IPS-20b (cell line): ENCODE data around the gene IRAG1.

ENCODE experiments used
- H3K27ac ChIP-seq: one replicate; pipeline ENCODE4 v1.5.1; 2013; ENCODE audit warnings: low read length
- H3K27me3 ChIP-seq: 2 replicates; pipeline ENCODE4 v1.6.1; 2013; ENCODE audit warnings: mild to moderate bottlenecking, low read length, inconsistent platforms; ENCODE audit not compliant: insufficient read depth
- H3K36me3 ChIP-seq: 2 replicates; pipeline ENCODE4 v1.6.1; 2013; ENCODE audit warnings: low read depth, mild to moderate bottlenecking, inconsistent platforms, low read length, moderate library complexity; ENCODE audit not compliant: insufficient read depth
- H3K4me1 ChIP-seq: 2 replicates; pipeline ENCODE4 v1.6.1; 2013; ENCODE audit warnings: mild to moderate bottlenecking, control low read depth, inconsistent platforms, low read length, moderate library complexity; ENCODE audit not compliant: insufficient read depth
- H3K4me3 ChIP-seq: 2 replicates; pipeline ENCODE4 v1.5.1; 2013; ENCODE audit warnings: mild to moderate bottlenecking, low read length, inconsistent platforms
- H3K9ac ChIP-seq: 2 replicates; pipeline ENCODE4 v1.6.1; 2013; ENCODE audit warnings: low read depth, mild to moderate bottlenecking, inconsistent platforms, low read length, moderate library complexity
- H3K9me3 ChIP-seq: 2 replicates; pipeline ENCODE4 v1.6.1; 2013; ENCODE audit warnings: mild to moderate bottlenecking, low read depth, low read length, inconsistent platforms; ENCODE audit not compliant: insufficient read depth

The IRAG1 gene, protein sequence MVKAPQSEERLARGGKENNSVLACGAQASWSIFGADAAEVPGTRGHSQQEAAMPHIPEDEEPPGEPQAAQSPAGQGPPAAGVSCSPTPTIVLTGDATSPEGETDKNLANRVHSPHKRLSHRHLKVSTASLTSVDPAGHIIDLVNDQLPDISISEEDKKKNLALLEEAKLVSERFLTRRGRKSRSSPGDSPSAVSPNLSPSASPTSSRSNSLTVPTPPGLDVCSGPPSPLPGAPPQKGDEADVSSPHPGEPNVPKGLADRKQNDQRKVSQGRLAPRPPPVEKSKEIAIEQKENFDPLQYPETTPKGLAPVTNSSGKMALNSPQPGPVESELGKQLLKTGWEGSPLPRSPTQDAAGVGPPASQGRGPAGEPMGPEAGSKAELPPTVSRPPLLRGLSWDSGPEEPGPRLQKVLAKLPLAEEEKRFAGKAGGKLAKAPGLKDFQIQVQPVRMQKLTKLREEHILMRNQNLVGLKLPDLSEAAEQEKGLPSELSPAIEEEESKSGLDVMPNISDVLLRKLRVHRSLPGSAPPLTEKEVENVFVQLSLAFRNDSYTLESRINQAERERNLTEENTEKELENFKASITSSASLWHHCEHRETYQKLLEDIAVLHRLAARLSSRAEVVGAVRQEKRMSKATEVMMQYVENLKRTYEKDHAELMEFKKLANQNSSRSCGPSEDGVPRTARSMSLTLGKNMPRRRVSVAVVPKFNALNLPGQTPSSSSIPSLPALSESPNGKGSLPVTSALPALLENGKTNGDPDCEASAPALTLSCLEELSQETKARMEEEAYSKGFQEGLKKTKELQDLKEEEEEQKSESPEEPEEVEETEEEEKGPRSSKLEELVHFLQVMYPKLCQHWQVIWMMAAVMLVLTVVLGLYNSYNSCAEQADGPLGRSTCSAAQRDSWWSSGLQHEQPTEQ

DNA sequence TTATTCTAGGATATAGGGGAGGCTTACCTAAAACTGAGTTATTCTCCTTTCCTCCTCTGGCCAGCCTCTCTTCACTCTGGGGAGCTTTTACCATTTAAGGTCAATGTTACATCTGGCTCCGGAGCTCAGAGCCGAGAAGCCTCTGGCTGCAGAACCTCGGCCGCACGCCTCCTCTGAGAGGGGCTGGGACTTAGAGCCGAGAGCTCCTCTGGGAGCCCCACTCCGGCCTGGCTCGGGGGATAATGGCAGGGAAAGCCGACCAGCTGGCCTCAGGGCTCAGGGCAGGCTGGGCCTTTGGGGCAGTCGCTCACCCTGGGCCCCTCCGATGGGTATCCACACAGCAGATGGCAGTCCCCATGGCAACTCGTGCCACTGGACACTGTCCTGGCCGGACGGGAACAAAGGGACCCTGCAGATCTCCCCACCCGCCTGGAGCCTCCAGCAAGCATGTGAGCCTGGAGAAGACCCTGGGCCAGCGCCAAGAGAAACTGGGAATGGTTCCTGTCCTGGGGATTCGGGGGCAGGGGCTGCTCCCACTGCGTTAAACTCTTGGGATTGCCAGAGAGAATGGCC, at the start of gene IRAG1:
Gene IRAG1 (minus strand): TSS at position 247 of the 573 bp plus-strand sequence. CDS start 153 bp downstream, at position 94.
- no peaks in the 10 kb centered on the region for H3K27me3 ChIP-seq
- H3K27ac ChIP-seq, result no peak within 1 kb of the TSS
- no peaks in the 10 kb centered on the region; the same call in 1 of the 2 replicates for H3K4me1 ChIP-seq
- no peak within 1 kb of the TSS for H3K4me3 ChIP-seq
- peak within 1 kb of the TSS; percentile 49; the same call in 1 of the 2 replicates for H3K9ac ChIP-seq
- no peaks in the 10 kb centered on the region for H3K36me3 ChIP-seq
- no peaks in the 10 kb centered on the region for H3K9me3 ChIP-seq

DNA sequence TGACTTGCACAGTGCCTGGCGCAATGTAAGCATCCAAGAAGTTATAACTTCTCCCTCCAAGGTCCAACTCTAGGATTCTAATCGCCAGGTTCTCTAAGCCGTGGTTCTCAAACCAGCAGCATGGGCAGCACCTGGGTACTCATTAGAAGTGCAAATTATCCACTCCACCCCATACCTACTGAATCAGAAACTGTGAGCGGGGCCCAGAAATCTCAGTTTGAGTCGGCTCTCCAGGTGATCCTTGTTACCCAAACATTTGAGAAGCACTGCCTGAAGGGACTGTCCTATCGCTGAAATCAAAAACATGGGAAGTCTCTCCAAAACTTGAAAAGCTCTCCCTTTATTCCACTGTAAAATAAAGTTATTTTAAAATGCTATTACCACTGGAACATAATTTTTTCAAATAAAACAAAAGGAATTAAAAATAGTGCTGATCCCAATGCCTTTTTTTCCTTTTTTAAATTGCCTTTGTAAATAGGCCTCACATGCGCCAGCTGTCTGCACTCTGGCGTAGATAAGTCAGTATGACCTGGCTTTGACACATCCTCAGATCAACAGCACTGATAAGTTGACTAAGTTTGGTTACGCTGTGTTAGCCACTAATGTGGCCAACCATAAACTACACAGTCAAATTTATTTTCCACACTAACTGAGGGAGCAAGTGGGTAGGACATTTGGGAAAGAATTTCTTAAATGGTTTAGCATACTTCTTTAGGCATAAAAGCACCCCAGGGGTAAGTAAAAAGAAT, 49.1 kb upstream of the IRAG1 start:
- Histone ChIP-seq H3K27ac (no peak overlapping the region), H3K4me3 (no peak overlapping the region)

GRCh38 chr11:10735481-10736475, 42.2 kb upstream of the IRAG1 start:
- no peaks in the 10 kb centered on the region for H3K36me3 ChIP-seq
- peaks cover 5% of the 10 kb centered on the region; the same call in 1 of the 2 replicates for H3K4me1 ChIP-seq
- peak overlapping the region; percentile 56; the same call in 1 of the 2 replicates for H3K9ac ChIP-seq
- H3K9me3 ChIP-seq, result no peaks in the 10 kb centered on the region
- no peak overlapping the region for H3K27ac ChIP-seq
- H3K27me3 ChIP-seq, result no peaks in the 10 kb centered on the region
- peak overlapping the region; percentile 57; the same call in 1 of the 2 replicates for H3K4me3 ChIP-seq

More for the DNA sequence above, 49.1 kb upstream of the IRAG1 start:
- Histone ChIP-seq H3K36me3 (no peaks in the 10 kb centered on the region), H3K4me1 (no peaks in the 10 kb centered on the region; the same call in 1 of the 2 replicates), H3K9me3 (no peaks in the 10 kb centered on the region), H3K27me3 (no peaks in the 10 kb centered on the region), H3K9ac (no peak overlapping the region)

- Histone ChIP-seq H3K4me3 (no peak overlapping the region), H3K9me3 (no peaks in the 10 kb centered on the region), H3K27ac (no peak overlapping the region), H3K4me1 (peaks cover 8% of the 10 kb centered on the region; the same call in 1 of the 2 replicates), H3K36me3 (no peaks in the 10 kb centered on the region), H3K27me3 (no peaks in the 10 kb centered on the region), H3K9ac (no peak overlapping the region)
These were observed 37.6 kb upstream of the IRAG1 start for GRCh38 chr11:10731064-10731680.

GRCh38 chr11:10730151-10730550, 36.6 kb upstream of the IRAG1 start:
- H3K36me3 ChIP-seq, result no peaks in the 10 kb centered on the region
- no peaks in the 10 kb centered on the region for H3K9me3 ChIP-seq
- no peak overlapping the region for H3K27ac ChIP-seq
- peaks cover 4% of the 10 kb centered on the region; the same call in 1 of the 2 replicates for H3K4me1 ChIP-seq
- no peak overlapping the region for H3K4me3 ChIP-seq
- no peak overlapping the region for H3K9ac ChIP-seq
- no peaks in the 10 kb centered on the region for H3K27me3 ChIP-seq

DNA sequence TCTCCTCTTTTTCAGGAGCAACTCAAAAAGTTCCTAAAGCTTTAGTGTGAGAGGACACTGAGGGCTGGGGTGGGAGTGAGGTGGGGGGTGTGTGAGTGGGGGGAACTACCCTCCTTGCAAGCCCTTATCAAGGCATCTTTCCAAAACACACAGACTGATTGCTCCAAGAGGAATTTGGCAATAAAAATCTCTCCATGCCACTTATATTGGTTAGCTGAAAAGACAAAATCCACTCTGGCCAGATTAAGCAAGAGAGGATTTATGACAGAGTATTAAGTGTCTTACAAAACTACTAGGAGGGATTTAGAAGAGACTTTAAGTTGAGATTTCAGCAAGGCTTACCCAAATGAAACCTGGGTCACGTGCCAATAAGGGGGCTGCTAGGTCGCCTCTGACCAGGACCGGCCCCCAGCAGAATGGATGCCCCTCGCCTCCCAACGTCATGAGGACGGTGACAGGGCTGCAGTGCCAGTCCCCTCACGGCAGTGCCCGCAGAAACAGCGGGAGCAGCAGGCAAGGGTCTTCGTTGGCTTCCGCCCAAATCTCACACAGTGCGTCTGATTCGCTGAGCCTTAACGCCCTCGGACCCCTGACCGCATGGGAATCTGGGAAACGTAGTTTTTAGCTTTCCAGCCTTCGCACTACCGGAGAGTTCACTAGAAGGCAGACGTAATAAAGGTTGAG, 35.4 kb upstream of the IRAG1 start:
- H3K9me3 ChIP-seq, result no peaks in the 10 kb centered on the region
- no peaks in the 10 kb centered on the region for H3K27me3 ChIP-seq
- peak overlapping the region; percentile 79 for H3K4me3 ChIP-seq
- peaks cover 3% of the 10 kb centered on the region; the same call in 1 of the 2 replicates for H3K4me1 ChIP-seq
- H3K27ac ChIP-seq, result no peak overlapping the region
- H3K9ac ChIP-seq, result peak overlapping the region; percentile 56; the same call in 1 of the 2 replicates
- no peaks in the 10 kb centered on the region for H3K36me3 ChIP-seq

DNA sequence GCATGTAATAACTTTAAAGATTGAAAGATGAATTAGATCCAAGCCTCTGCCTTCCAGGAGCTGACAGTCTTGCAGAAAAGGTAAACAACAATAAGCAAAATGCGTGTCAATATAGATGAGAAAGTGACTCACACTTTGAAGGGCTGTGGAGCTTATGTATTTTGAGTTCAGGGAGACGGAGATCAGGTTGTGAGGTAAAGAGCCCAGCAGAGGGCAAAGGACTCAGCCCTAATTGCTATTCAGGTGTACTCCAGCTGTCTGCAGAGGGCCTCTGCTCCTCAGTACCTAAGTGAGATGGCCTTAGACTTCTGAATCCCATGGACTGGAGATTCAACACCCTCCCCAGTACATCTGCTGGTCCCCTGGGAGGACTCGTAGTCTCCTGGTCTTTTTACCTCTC, 34.6 kb upstream of the IRAG1 start:
- Histone ChIP-seq H3K9ac (no peak overlapping the region), H3K4me3 (peak overlapping the region; percentile 79; the same call in 1 of the 2 replicates), H3K27me3 (no peaks in the 10 kb centered on the region), H3K9me3 (no peaks in the 10 kb centered on the region), H3K4me1 (peaks cover 3% of the 10 kb centered on the region; the same call in 1 of the 2 replicates), H3K36me3 (no peaks in the 10 kb centered on the region), H3K27ac (no peak overlapping the region)

GRCh38 chr11:10727146-10727851, 33.7 kb upstream of the IRAG1 start:
- Histone ChIP-seq H3K9me3 (no peaks in the 10 kb centered on the region), H3K4me1 (peaks cover 3% of the 10 kb centered on the region; the same call in 1 of the 2 replicates), H3K36me3 (no peaks in the 10 kb centered on the region), H3K4me3 (no peak overlapping the region), H3K27me3 (no peaks in the 10 kb centered on the region), H3K27ac (no peak overlapping the region), H3K9ac (no peak overlapping the region)

DNA sequence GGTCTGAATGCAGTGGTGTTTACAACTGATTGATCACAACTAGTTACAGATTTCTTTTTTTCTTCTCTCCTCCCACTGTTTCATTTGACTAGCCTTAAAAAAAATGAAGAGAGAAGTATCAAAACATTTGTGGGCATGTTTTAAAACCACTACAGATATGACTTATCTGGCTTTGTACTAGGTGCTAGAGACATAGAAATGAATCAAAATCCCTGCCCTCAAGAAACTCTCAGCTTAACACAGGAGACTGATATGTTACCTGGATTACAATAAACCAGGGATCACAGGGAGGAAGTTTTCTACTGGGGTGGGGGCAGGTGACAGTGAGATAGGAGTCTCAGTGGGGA, 32.3 kb upstream of the IRAG1 start:
- H3K27ac ChIP-seq, result no peak overlapping the region
- peaks cover 3% of the 10 kb centered on the region; the same call in 1 of the 2 replicates for H3K4me1 ChIP-seq

More for the DNA sequence above, 32.3 kb upstream of the IRAG1 start:
- no peaks in the 10 kb centered on the region for H3K27me3 ChIP-seq
- H3K9ac ChIP-seq, result no peak overlapping the region
- H3K36me3 ChIP-seq, result no peaks in the 10 kb centered on the region
- H3K9me3 ChIP-seq, result no peaks in the 10 kb centered on the region
- H3K4me3 ChIP-seq, result no peak overlapping the region
